Retinal pigment epithelial cell (primary cell): ENCODE data around the gene LYL1.

Experiments
- DNase-seq: peaks from one replicate; pipeline ENCODE4 v3.0.0-alpha.2; 2010; ENCODE audit warnings: low read depth
- H3K4me3 ChIP-seq: 2 replicates; pipeline ENCODE4 v1.5.1; 2011; ENCODE audit warnings: mild to moderate bottlenecking, low read length, control low read depth, moderate library complexity
- TF ChIP-seq, protein P1 (sequence below): conservative IDR thresholded peaks from 2 replicates; pipeline ENCODE4 v1.5.1; 2011; ENCODE audit warnings: low read depth, low read length, control low read depth, inconsistent platforms

LYL1 gene

DNA sequence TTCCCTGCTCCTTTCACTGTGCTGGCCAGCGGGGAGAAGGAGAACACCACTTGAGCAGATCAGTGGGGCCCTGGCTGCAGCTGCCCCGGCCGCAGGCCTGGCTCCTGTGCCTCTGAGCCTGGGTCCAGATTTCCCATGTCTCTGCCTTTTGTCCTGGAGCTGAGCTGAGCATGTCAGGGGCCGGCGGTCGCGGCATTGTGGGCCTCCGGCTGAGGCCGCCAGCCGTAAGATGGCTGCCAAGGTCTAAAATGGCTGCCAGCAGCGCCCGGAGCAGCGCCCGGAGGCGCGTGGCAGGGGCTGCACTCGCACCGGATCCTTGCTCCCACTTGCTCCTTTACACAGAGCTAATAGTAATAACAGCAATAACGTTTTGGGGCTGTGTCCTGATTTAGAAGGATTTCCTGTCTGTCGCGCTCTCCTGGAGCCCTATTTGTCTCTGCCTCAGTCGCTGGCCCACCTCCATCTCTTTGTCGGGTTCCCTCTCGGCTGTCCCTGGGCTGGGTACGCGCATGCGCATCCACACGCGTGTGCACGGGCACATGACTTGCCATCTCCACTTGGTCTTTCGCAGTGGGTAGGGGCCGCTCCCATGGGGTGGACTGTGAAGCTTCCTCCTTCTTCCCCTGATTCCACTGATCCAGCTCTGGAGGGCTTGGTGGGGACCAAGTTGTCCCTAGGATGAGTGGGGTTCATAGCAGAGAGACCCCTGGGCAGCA, 32.1 kb downstream of the LYL1 start:
- no peak overlapping the region for H3K4me3 ChIP-seq
- TF ChIP-seq, protein P1, sequence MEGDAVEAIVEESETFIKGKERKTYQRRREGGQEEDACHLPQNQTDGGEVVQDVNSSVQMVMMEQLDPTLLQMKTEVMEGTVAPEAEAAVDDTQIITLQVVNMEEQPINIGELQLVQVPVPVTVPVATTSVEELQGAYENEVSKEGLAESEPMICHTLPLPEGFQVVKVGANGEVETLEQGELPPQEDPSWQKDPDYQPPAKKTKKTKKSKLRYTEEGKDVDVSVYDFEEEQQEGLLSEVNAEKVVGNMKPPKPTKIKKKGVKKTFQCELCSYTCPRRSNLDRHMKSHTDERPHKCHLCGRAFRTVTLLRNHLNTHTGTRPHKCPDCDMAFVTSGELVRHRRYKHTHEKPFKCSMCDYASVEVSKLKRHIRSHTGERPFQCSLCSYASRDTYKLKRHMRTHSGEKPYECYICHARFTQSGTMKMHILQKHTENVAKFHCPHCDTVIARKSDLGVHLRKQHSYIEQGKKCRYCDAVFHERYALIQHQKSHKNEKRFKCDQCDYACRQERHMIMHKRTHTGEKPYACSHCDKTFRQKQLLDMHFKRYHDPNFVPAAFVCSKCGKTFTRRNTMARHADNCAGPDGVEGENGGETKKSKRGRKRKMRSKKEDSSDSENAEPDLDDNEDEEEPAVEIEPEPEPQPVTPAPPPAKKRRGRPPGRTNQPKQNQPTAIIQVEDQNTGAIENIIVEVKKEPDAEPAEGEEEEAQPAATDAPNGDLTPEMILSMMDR: no peak
- no peak for DNase-seq

DNA sequence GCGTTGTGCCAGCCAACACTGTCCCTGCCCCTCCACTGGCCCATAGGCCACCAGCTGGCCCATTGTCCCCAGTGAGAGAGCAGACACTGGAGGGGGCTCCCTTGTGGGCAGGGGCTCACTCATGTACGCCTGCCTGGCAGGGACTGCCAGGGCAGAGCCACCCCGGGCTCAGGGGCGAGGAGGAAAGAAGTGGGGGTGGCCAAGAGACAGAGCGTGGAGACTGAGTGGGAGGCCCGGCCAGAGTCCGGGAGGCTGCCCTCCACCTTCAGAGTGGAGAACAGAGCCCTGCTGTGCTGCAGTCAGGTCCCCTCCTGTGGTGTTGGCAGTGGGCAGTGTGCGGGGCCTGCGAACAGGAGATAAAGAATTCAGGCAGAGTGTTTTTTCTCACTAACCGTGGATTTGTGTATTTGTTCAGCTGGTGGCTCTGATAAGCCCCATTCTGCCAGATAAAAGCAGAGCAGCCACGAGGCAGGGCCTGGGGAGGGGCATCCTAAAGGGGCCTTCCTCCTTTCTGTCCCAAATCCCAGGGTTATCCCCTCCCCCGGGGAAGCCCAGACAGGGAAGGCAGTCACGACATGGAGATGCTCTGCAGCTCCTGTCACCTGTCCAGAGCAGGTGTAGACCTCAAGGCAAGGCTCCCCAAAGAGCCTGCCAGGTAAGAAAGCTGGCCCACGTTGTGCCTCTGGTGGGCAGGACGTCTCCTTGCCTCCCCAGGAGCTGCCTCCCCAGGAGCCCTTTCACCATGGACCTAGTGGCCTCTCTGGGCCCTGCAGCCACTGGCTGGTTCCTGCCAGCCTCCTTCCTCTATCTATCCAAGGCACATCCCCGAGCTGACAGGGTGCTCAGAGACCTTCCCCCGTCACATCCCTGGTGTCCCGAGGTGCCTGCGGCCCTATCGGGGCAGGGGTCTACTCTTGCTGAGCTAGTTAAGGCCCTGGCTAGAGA, 33.0 kb downstream of the LYL1 start:
- TF ChIP-seq, protein P1: no peak
- no peak overlapping the region for H3K4me3 ChIP-seq
- DNase-seq: no peak

DNA sequence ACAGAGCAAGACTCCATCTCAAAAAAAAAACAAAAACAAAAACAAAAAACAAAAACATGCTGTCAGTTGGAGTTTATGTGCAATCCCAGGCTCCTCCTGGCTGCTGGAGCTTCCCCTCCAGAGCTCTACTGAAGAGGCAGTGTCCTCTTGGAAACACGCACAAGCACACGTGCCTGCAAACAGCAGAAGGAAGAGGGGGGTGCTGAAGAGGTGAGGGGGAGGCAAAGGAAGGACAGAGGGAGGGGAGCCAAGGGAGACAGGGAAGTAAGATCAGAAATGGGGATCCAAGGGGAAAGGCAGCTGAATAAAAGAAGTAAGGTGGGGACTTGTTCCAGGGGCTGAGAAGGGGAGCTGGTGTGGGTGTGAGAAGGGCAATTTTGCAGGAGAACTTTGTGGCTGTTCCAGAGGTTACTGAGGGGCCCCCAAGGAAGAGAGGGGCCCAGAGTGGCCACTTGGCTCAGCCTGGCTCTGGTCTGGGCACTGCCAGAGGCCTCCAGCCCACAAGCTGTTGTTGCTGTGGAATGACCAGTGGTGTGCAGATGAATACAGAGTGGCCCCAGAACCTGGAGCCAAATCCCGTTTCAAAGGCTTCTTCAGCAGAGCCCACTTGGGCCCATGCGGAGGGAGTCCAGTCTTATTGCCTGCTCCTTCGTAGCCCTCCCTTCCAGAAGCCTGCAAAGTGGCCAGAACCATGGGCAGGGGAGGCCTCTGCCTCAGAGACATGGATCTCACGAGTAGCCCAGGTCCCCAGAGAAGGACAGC, 34.4 kb downstream of the LYL1 start:
- no peak for DNase-seq
- H3K4me3 ChIP-seq: no peak overlapping the region
- TF ChIP-seq, protein P1: no peak

DNA sequence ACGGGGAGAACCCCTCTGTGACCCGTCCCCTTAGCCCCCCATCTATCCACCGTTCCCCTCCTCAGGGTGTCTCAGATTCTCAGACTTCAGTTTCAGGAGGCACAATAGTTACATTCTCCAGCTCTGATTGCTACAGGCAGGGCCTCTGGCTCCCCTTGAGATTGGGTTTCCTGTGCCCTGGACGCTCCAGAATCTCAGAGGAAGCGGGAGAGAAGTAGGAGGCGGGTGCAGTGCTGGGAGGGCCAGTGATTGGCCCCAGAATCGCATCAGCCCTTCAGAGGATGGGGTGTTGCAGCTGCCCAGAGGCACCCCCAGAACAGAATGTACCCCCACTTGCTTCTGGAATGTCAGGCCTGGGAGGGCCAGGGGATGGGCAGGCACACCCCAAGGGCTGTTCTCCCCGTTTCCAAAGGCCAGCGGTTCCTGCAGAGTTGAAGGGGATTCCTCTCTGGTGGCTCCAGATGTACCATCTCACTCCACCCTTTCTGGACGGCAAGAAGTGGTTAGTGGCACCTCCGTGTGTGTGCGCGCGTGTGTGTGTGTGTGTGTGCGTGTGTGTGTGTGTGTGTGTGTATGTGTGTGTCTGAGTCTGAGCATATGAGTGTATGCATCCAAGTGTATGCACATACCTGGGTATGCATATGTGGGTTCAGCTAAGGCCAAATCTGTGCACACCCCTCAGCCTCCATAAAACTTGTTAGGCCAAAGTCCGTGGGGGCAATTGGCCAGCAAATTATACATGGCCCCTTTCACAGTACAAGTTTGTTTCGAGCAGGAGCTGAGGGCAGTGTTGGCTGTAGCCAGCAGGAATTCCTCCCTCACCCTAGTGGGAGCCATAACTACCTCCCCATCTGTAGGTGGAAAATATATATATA, 35.5 kb downstream of the LYL1 start:
- H3K4me3 ChIP-seq: no peak overlapping the region
- no peak for DNase-seq
- TF ChIP-seq, protein P1: no peak

DNA sequence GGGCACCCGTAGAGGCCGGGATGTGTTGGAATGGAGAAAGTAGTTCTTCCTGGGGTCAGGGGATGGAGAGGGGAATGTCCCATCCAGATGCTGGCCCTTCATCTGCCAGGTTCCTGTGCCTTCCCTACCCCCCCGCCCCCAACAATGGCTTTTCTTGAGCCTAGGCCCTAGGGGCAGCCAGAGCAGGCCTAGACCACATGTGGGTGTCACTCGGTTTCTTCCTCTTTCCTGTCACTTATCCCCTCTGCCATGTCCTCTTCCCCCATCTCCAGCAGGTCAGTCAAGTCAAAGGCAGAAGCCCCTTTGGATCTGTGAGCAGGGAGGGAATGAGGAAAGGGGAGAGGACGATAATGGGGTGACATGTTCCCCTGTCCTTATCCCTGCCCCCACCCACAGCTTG, 36.4 kb downstream of the LYL1 start:
- H3K4me3 ChIP-seq: no peak overlapping the region
- TF ChIP-seq, protein P1: no peak
- DNase-seq: no peak

DNA sequence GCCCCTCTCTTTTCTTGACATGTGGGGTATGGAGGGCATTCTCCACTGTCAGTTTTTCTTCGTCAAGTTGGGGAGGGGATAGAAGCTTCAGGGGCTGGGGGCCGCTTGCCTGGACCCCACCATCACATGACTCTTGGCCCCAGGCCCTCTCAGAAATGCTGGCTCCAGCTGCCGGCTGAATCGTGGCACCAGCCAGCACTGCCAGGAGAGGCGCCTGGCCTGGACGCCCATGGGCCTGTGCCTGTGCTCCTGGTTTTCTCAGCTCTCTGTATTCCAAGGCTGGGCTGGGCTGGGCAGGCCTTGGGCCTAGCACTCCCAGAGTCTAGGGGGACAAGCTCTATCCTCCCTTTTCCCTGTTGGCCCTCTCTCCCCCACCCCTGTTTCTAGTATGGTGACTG, 38.6 kb downstream of the LYL1 start:
- TF ChIP-seq, protein P1: no peak
- no peak for DNase-seq
- no peak overlapping the region for H3K4me3 ChIP-seq
